Neural crest cell (in vitro differentiated cells): Measurements from ENCODE around the gene ATPAF2. TPM values are rescaled to one million over a fixed set of nuclear protein-coding genes. Genes with fewer than 3 reads are reported as not detected.

Experiments used
- DNase-seq: peaks from one replicate; pipeline ENCODE4 v3.0.0; 2021; ENCODE audit warnings: low read depth, mixed read lengths, low spot score
- H3K27ac Mint-ChIP-seq: one replicate; pipeline ENCODE4 v1.8.0; 2021; ENCODE audit warnings: mild to moderate bottlenecking, mixed read lengths; ENCODE audit not compliant: unreplicated experiment
- H3K27me3 Mint-ChIP-seq: 2 replicates; pipeline ENCODE4 v1.8.0; 2021; ENCODE audit warnings: low read depth, mild to moderate bottlenecking, mixed read lengths
- H3K36me3 Mint-ChIP-seq: 2 replicates; pipeline ENCODE4 v1.8.0; 2021; ENCODE audit warnings: low read depth, mild to moderate bottlenecking, mixed read lengths
- H3K4me1 Mint-ChIP-seq: 2 replicates; pipeline ENCODE4 v1.8.0; 2021; ENCODE audit warnings: mixed read lengths
- H3K4me3 Mint-ChIP-seq: one replicate; pipeline ENCODE4 v1.8.0; 2021; ENCODE audit warnings: mild to moderate bottlenecking, mixed read lengths
- H3K9me3 Mint-ChIP-seq: 2 replicates; pipeline ENCODE4 v1.8.0; 2021; ENCODE audit warnings: mixed read lengths
- CTCF ChIP-seq: fragments of 200-600 bp; sonication (generic); conservative IDR thresholded peaks from 2 replicates; pipeline ENCODE4 v1.5.0; 2021; ENCODE audit warnings: antibody characterized with exemption, mild to moderate bottlenecking
- total RNA-seq: library from RNA; stranded (reverse); gene quantifications from 2 replicates; pipeline ENCODE4 v1.2.1, GENCODE V29; 2021

The ATPAF2 gene
- total RNA-seq, 1 donor from 2014 or later = 23.1 TPM

- Mint-ChIP-seq H3K9me3 (no peaks in the 10 kb centered on the region), H3K36me3 (no peaks in the 10 kb centered on the region), H3K27me3 (no peaks in the 10 kb centered on the region), H3K4me3 (peak within 1 kb of the TSS; percentile 95), H3K27ac (peak within 1 kb of the TSS; percentile 90), H3K4me1 (peaks cover 20% of the 10 kb centered on the region)
- DNase-seq = peak; percentile 99
- TF ChIP-seq CTCF = no peak
These were observed 66.6 kb downstream of the ATPAF2 start, which contains the start of the genes DRC3 and TOM1L2 for GRCh38 chr17:17972126-17972951. DRC3 (plus strand) TSS chr17:17972862; CDS start chr17:17977599, 4,737 bp downstream. TOM1L2 (minus strand) TSS chr17:17972400; CDS start chr17:17972313, 87 bp downstream.

- H3K27me3 Mint-ChIP-seq = no peaks in the 10 kb centered on the region
- no peak for DNase-seq
- peak overlapping the region; percentile 85 for H3K4me3 Mint-ChIP-seq
- H3K36me3 Mint-ChIP-seq = no peaks in the 10 kb centered on the region
- H3K9me3 Mint-ChIP-seq = no peaks in the 10 kb centered on the region
- peaks cover 20% of the 10 kb centered on the region for H3K4me1 Mint-ChIP-seq
- TF ChIP-seq CTCF = no peak
- no peak overlapping the region for H3K27ac Mint-ChIP-seq
These were observed 67.4 kb downstream of the ATPAF2 start for GRCh38 chr17:17971431-17972125.

GRCh38 chr17:17970699-17971430 is 68.1 kb downstream of the ATPAF2 start:
- H3K27me3 Mint-ChIP-seq = no peaks in the 10 kb centered on the region
- no peak for DNase-seq
- H3K9me3 Mint-ChIP-seq = no peaks in the 10 kb centered on the region
- TF ChIP-seq CTCF = no peak
- H3K4me3 Mint-ChIP-seq = peak overlapping the region; percentile 85
- H3K36me3 Mint-ChIP-seq = no peaks in the 10 kb centered on the region
- H3K27ac Mint-ChIP-seq = no peak overlapping the region
- H3K4me1 Mint-ChIP-seq = peaks cover 20% of the 10 kb centered on the region

Other genes starting within 250 kb of the ATPAF2 start
- 128 and 132 TPM in 2 replicates for gene SREBF1, start 202.2 kb downstream of the ATPAF2 start, total RNA-seq
- 15.9 and 16.3 TPM in 2 replicates for gene TOM1L2, start 66.8 kb downstream of the ATPAF2 start, total RNA-seq
- 0.61 and 1.6 TPM in 2 replicates for gene DRC3, start 66.3 kb downstream of the ATPAF2 start, total RNA-seq
- 11.8 and 12.2 TPM in 2 replicates for gene GID4, start 240 bp upstream of the ATPAF2 start, total RNA-seq
- 40.3 and 41.5 TPM in 2 replicates for gene DRG2, start 48.8 kb upstream of the ATPAF2 start, total RNA-seq
- gene MYO15A, start 69.6 kb upstream of the ATPAF2 start, total RNA-seq = 1.3 and 1.6 TPM in 2 replicates
- 104 and 109 TPM in 2 replicates for gene ALKBH5, start 144.7 kb upstream of the ATPAF2 start, total RNA-seq
- gene LLGL1, start 186.5 kb upstream of the ATPAF2 start, total RNA-seq = 93.3 and 99.3 TPM in 2 replicates
- 181 and 183 TPM in 2 replicates for gene FLII, start 219.6 kb upstream of the ATPAF2 start, total RNA-seq
- gene MIEF2, start 221.5 kb upstream of the ATPAF2 start, total RNA-seq = 8.8 and 12.2 TPM in 2 replicates